K562 (cell line): Measurements from ENCODE around the gene IFI16. TPM values are rescaled to one million over a fixed set of nuclear protein-coding genes. Genes with fewer than 3 reads are reported as not detected.

Experiments used
- ATAC-seq: fragments of 200-7000 bp; cut with Tn5 transposase; 3 replicates; pipeline ENCODE4 v1.9.1; 2020; ENCODE audit warnings: moderate library complexity
- BruUV-seq: library from RNA; stranded (reverse); fragments of 400-500 nt; replicated peaks from 2 replicates; lab custom pipeline; 2021; lab: Mats Ljungman, UMichigan
- CTCF ChIA-PET: fragments of 300-600 bp; formaldehyde crosslinking; extraction: SDS; loops from one replicate; lab custom pipeline; 2021; ENCODE audit warnings: low intra/inter-chr PET ratio; lab: Yijun Ruan, JAX
- POLR2A ChIA-PET: fragments of 300-600, 350-650 bp; sonication (Branson Sonifier 250); formaldehyde crosslinking; extraction: SDS; loops from one replicate; lab custom pipeline; 2021; ENCODE audit warnings: antibody characterized with exemption, inconsistent platforms; lab: Yijun Ruan, JAX
- DNase-seq, 4 experiments: peaks; one replicate each; pipeline versions ENCODE4 v3.0.0 to v3.0.0-alpha.2; 2011 to 2018; ENCODE audit warnings: low spot score in 3 of 4, mixed read lengths in 3 of 4; ENCODE audit errors: extremely low read depth in 1 of 4
- FAIRE-seq: peaks from 2 replicates; lab custom pipeline; 2011; peaks lifted over from hg19 to GRCh38; lab: Jason Lieb, UNC
- H2AFZ ChIP-seq: 2 replicates; pipeline ENCODE4 v1.6.0; 2011; ENCODE audit warnings: low read depth, low read length, control low read depth, inconsistent platforms
- H3K27ac ChIP-seq: fragments of 200-600 bp; 3 replicates; pipeline ENCODE4 v1.8.0; 2011; ENCODE audit warnings: low read depth, mild to moderate bottlenecking, control low read depth, inconsistent platforms, low read length, moderate library complexity, mixed read lengths; ENCODE audit errors: extremely low read depth
- H3K27me3 ChIP-seq, 2 experiments: fragments of 300-600 bp in 1 of 2; 2 replicates in 1 of 2; 3 replicates in 1 of 2; pipeline versions ENCODE4 v1.6.0 to v1.8.0; 2011; ENCODE audit warnings: inconsistent platforms in 2 of 2, low read length in 2 of 2, mild to moderate bottlenecking in 1 of 2, mixed read lengths in 1 of 2, moderate library complexity in 1 of 2; ENCODE audit not compliant: control insufficient read depth in 2 of 2, insufficient read depth in 2 of 2
- H3K36me3 ChIP-seq: fragments of 300-600 bp; 3 replicates; pipeline ENCODE4 v1.8.0; 2011; ENCODE audit warnings: mild to moderate bottlenecking, low read length, inconsistent platforms; ENCODE audit not compliant: control insufficient read depth, insufficient read depth
- H3K4me1 ChIP-seq, 2 experiments: fragments of 200-600 bp in 1 of 2; replicated peaks in 1 of 2; 2 replicates in 1 of 2; 3 replicates in 1 of 2; pipeline versions ENCODE4 v1.5.1 to v1.8.0; 2011; ENCODE audit warnings: inconsistent platforms in 2 of 2, low read length in 2 of 2, mild to moderate bottlenecking in 1 of 2, mixed read lengths in 1 of 2, moderate library complexity in 1 of 2; ENCODE audit not compliant: control insufficient read depth in 2 of 2, insufficient read depth in 2 of 2
- H3K4me2 ChIP-seq: 2 replicates; pipeline ENCODE4 v1.6.1; 2011; ENCODE audit warnings: low read length, control low read depth, inconsistent platforms, mixed read lengths; ENCODE audit not compliant: insufficient read depth
- H3K4me3 ChIP-seq: fragments of 200-600 bp; sonication (generic), shearing (Covaris generic); 2 replicates; pipeline ENCODE4 v1.5.1; 2016; ENCODE audit warnings: control low read depth, inconsistent platforms
- H3K79me2 ChIP-seq: fragments of 200-600 bp; 3 replicates; pipeline ENCODE4 v1.8.0; 2011; ENCODE audit warnings: low read length, inconsistent platforms; ENCODE audit not compliant: control insufficient read depth, insufficient read depth
- H3K9ac ChIP-seq, 2 experiments: 2 replicates each; pipeline versions ENCODE4 v1.6.0 to v1.6.1; 2011; ENCODE audit warnings: low read depth in 2 of 2, low read length in 2 of 2, control low read depth in 1 of 2, inconsistent platforms in 1 of 2, mild to moderate bottlenecking in 1 of 2, mixed read lengths in 1 of 2; ENCODE audit not compliant: insufficient read depth in 1 of 2
- H3K9me1 ChIP-seq: one replicate; pipeline ENCODE4 v1.6.0; 2011; ENCODE audit warnings: inconsistent platforms, mild to moderate bottlenecking, low read length, moderate library complexity; ENCODE audit not compliant: control insufficient read depth, insufficient read depth
- H3K9me3 ChIP-seq: replicated peaks from 2 replicates; pipeline ENCODE4 v1.5.1; 2011; ENCODE audit warnings: low read depth, low read length, inconsistent platforms; ENCODE audit not compliant: control insufficient read depth, insufficient read depth
- H4K20me1 ChIP-seq: replicated peaks from 2 replicates; pipeline ENCODE4 v1.6.1; 2011; ENCODE audit warnings: low read length, inconsistent platforms, mixed read lengths; ENCODE audit not compliant: control insufficient read depth, insufficient read depth
- CHD2 ChIP-seq: IDR thresholded peaks from 2 replicates; pipeline ENCODE4 v1.6.1; 2011; ENCODE audit warnings: low read depth, low read length
- E2F3 ChIP-seq: fragments of 250-450 bp; sonication (Bioruptor Pico); IDR thresholded peaks from 2 replicates; pipeline ENCODE4 v1.4.0; 2020; ENCODE audit warnings: mild to moderate bottlenecking
- KLF13 ChIP-seq: fragments of 450-650 bp; IDR thresholded peaks from 2 replicates; pipeline ENCODE4 v1.6.1; 2016; ENCODE audit warnings: missing genetic modification characterization, low read depth, mild to moderate bottlenecking, missing compliant biosample characterization, moderate library complexity, borderline replicate concordance
- SETDB1 ChIP-seq: IDR thresholded peaks from one replicate; pipeline ENCODE4 v1.6.1; 2012; ENCODE audit warnings: low read length, control low read depth, inconsistent platforms
- TRIM28 ChIP-seq: fragments of 450-650 bp; IDR thresholded peaks from 2 replicates; pipeline ENCODE4 v1.6.1; 2017
- ZFX ChIP-seq: sonication (generic); formaldehyde crosslinking; IDR thresholded peaks from 2 replicates; pipeline ENCODE4 v1.8.0; 2022; ENCODE audit warnings: mild to moderate bottlenecking, missing genetic modification reagents, moderate library complexity
- ZNF12 ChIP-seq: sonication (generic); formaldehyde crosslinking; IDR thresholded peaks from 2 replicates; pipeline ENCODE4 v1.4.0; 2020; ENCODE audit warnings: mild to moderate bottlenecking, missing genetic modification reagents
- ZNF584 ChIP-seq: fragments of 200-800 bp; sonication (Bioruptor generic); IDR thresholded peaks from 2 replicates; pipeline ENCODE4 v1.6.1; 2016; ENCODE audit warnings: low read depth, mild to moderate bottlenecking, missing genetic modification characterization, missing compliant biosample characterization
- WGBS: fragments of 100-300 bp; shearing (Covaris generic); methylation state at CpG from one replicate; pipeline ENCODE4 v1.1.6; 2016; ENCODE audit warnings: low coverage, mixed read lengths; ENCODE audit not compliant: insufficient coverage; ENCODE audit errors: missing lambda C conversion rate; 5-methylcytosine and 5-hydroxymethylcytosine counted together
- in situ Hi-C: fragments of 300-500 bp; cut with MboI; formaldehyde crosslinking; loops from 4 replicates; pipeline ENCODE4 v1.15.0; 2018; ENCODE audit warnings: inconsistent platforms, mixed read lengths
- intact Hi-C: fragments of 100-400 bp; cut with micrococcal nuclease; formaldehyde crosslinking; loops from 2 replicates; pipeline ENCODE4 v1.14.2; 2022
- polyA plus RNA-seq, 8 experiments: library from polyadenylated mRNA; depleted of rRNA in 4 of 8; stranded (reverse) in 5 of 8; unstranded in 3 of 8; fragments of >200 nt; fragmentation: Nextera tagmentation in 2 of 8; fragmentation: Illumina TruSeq in 1 of 8; extraction: Ambion mirVana in 2 of 8; extraction: Trizol in 1 of 8; gene quantifications; 2 replicates each; pipeline versions ENCODE4 v1.2.1 to v1.2.3, GENCODE V29; 2011 to 2014; ENCODE audit warnings: inconsistent platforms in 1 of 8, missing spikeins in 1 of 8
- total RNA-seq, 7 experiments: library from RNA; depleted of rRNA in 6 of 7; stranded (reverse); fragments of >200 nt in 6 of 7; fragmentation: Illumina TruSeq in 2 of 7; extraction: Trizol in 2 of 7; gene quantifications; 2 replicates each; pipeline versions ENCODE4 v1.2.1 to v1.2.3, GENCODE V29; 2011 to 2021; ENCODE audit warnings: low replicate concordance in 1 of 7
- TF ChIP-seq, protein P1 (sequence below): fragments of 450-650 bp; IDR thresholded peaks from 2 replicates; pipeline ENCODE4 v1.7.1; 2018; ENCODE audit warnings: mild to moderate bottlenecking, low read depth; ENCODE audit not compliant: partially characterized antibody
- TF ChIP-seq, protein P2 (sequence below): fragments of 250-450 bp; sonication (Bioruptor Pico); IDR thresholded peaks from 2 replicates; pipeline ENCODE4 v1.4.0; 2020; ENCODE audit warnings: borderline replicate concordance
- TF ChIP-seq, protein P3 (sequence below), 2 experiments: fragments of 450-650 bp in 1 of 2; sonication (generic) in 1 of 2; formaldehyde crosslinking in 1 of 2; IDR thresholded peaks in 1 of 2; conservative IDR thresholded peaks in 1 of 2; 2 replicates each; pipeline versions ENCODE4 v1.6.1 to v1.8.1; 2016 to 2023; ENCODE audit warnings: mild to moderate bottlenecking in 2 of 2, moderate library complexity in 2 of 2, inconsistent platforms in 1 of 2, missing genetic modification reagents in 1 of 2

The IFI16 gene
- total and polyA plus RNA-seq, 9 of the 15 experiments (the other 6 are each of a cell fraction or from before 2014, with no cell fraction given), result 0.70 to 2.8 (median 1.6) TPM

DNA sequence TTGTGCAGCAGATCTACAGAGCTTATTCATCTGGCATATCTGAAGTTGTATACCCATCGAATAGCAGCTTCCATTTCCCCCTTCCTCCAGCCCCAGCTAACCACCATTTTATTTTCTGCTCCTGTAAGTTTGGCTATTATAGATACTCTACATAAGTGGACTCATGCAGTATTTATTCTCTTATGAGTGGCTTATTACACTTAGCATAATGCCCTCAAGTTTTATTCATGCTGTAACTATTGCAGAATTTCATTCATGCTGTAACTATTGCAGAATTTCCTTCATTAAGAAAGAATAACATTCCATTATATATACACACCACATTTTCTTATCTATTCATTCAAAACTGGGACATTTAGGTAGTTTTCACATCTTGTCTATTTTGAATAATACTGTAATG is 30.5 kb upstream of the IFI16 start:
- FAIRE-seq (no peak), DNase-seq (no peak), ATAC-seq (no peak)
- Histone ChIP-seq H3K36me3 (no peaks in the 10 kb centered on the region), H3K9ac (no peak overlapping the region), H3K79me2 (no peaks in the 10 kb centered on the region), H3K4me3 (no peak overlapping the region), H3K4me2 (no peak overlapping the region), H3K27me3 (no peaks in the 10 kb centered on the region), H4K20me1 (no peaks in the 10 kb centered on the region), H3K4me1 (no peaks in the 10 kb centered on the region), H2AFZ (no peak overlapping the region), H3K9me3 (no peaks in the 10 kb centered on the region), H3K27ac (no peak overlapping the region), H3K9me1 (no peaks in the 10 kb centered on the region)
- ChIA-PET CTCF (no interaction called here), POLR2A (no interaction called here)
- intact Hi-C loops (no loop called here), in situ Hi-C loops (no loop called here)
- 0% methylated on average over 1 of the region's 1 CpG for WGBS
- BruUV-seq, result no TSS peak
- TF ChIP-seq, protein P1, sequence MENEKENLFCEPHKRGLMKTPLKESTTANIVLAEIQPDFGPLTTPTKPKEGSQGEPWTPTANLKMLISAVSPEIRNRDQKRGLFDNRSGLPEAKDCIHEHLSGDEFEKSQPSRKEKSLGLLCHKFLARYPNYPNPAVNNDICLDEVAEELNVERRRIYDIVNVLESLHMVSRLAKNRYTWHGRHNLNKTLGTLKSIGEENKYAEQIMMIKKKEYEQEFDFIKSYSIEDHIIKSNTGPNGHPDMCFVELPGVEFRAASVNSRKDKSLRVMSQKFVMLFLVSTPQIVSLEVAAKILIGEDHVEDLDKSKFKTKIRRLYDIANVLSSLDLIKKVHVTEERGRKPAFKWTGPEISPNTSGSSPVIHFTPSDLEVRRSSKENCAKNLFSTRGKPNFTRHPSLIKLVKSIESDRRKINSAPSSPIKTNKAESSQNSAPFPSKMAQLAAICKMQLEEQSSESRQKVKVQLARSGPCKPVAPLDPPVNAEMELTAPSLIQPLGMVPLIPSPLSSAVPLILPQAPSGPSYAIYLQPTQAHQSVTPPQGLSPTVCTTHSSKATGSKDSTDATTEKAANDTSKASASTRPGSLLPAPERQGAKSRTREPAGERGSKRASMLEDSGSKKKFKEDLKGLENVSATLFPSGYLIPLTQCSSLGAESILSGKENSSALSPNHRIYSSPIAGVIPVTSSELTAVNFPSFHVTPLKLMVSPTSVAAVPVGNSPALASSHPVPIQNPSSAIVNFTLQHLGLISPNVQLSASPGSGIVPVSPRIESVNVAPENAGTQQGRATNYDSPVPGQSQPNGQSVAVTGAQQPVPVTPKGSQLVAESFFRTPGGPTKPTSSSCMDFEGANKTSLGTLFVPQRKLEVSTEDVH, result no peak
- TF ChIP-seq E2F3 (CRISPR knock-in tag) (no peak), ZFX (no peak), KLF13 (tag) (no peak), ZNF584 (CRISPR knock-in tag) (no peak), ZNF12 (CRISPR knock-in tag) (no peak), SETDB1 (no peak), TRIM28 (no peak), CHD2 (no peak)
- TF ChIP-seq, protein P2, sequence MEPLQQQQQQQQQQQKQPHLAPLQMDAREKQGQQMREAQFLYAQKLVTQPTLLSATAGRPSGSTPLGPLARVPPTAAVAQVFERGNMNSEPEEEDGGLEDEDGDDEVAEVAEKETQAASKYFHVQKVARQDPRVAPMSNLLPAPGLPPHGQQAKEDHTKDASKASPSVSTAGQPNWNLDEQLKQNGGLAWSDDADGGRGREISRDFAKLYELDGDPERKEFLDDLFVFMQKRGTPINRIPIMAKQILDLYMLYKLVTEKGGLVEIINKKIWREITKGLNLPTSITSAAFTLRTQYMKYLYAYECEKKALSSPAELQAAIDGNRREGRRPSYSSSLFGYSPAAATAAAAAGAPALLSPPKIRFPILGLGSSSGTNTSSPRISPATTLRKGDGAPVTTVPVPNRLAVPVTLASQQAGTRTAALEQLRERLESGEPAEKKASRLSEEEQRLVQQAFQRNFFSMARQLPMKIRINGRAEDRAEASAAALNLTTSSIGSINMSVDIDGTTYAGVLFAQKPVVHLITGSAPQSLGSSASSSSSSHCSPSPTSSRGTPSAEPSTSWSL (CRISPR knock-in tag), result no peak
- TF ChIP-seq, protein P3, sequence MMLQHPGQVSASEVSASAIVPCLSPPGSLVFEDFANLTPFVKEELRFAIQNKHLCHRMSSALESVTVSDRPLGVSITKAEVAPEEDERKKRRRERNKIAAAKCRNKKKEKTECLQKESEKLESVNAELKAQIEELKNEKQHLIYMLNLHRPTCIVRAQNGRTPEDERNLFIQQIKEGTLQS (IDR thresholded peaks at IDR 0.05), result no peak
- TF ChIP-seq, protein P3 (CRISPR knock-in tag; conservative IDR thresholded peaks at IDR 0.05), result no peak
